ENCODE results near the gene COMMD8. TPM values are rescaled to one million over a fixed set of nuclear protein-coding genes. Genes with fewer than 3 reads are reported as not detected.
A peak's percentile ranks its signal among the peaks of the same experiment; 100 is the strongest.

Gene COMMD8
- total RNA-seq, 4 donors from 2014 or later = 10.1 to 18.5 (median 11.0) TPM

GRCh38 chr4:47483745-47484144, 20.2 kb upstream of the COMMD8 start:
- Histone ChIP-seq H3K9me3 (no peaks in the 10 kb centered on the region), H3K4me1 (peaks cover 47% of the 10 kb centered on the region), H3K36me3 (no peaks in the 10 kb centered on the region), H3K4me3 (no peak overlapping the region), H3K27ac (peak overlapping the region; percentile 96), H3K27me3 (no peaks in the 10 kb centered on the region)
- TF ChIP-seq EP300 (IDR thresholded peaks at IDR 0.05) = no peak
- no peak for TF ChIP-seq POLR2A (IDR thresholded peaks at IDR 0.05)
- no peak for TF ChIP-seq POLR2AphosphoS5 (IDR thresholded peaks at IDR 0.05)
- TF ChIP-seq CTCF (IDR thresholded peaks at IDR 0.05) = no peak
- WGBS = 54% methylated on average over 3 of the region's 3 CpGs
- no peak for DNase-seq (ENCODE audit: low spot score in 2 of 2)

GRCh38 chr4:47482326-47482725, 18.8 kb upstream of the COMMD8 start:
- TF ChIP-seq POLR2A (IDR thresholded peaks at IDR 0.05) (no peak), CTCF (IDR thresholded peaks at IDR 0.05) (no peak), POLR2AphosphoS5 (IDR thresholded peaks at IDR 0.05) (no peak), EP300 (IDR thresholded peaks at IDR 0.05) (no peak)
- no peaks in the 10 kb centered on the region for H3K36me3 ChIP-seq
- 51% methylated on average over 4 of the region's 4 CpGs for WGBS
- H3K27me3 ChIP-seq = no peaks in the 10 kb centered on the region
- H3K4me3 ChIP-seq = no peak overlapping the region
- DNase-seq (ENCODE audit: low spot score in 2 of 2) = no peak
- H3K27ac ChIP-seq = peak overlapping the region; percentile 96
- no peaks in the 10 kb centered on the region for H3K9me3 ChIP-seq
- peaks cover 42% of the 10 kb centered on the region for H3K4me1 ChIP-seq

- peaks cover 17% of the 10 kb centered on the region for H3K4me1 ChIP-seq
- DNase-seq (ENCODE audit: low spot score in 2 of 2) = no peak
- WGBS = 67% methylated on average over 4 of the region's 4 CpGs
- no peaks in the 10 kb centered on the region for H3K9me3 ChIP-seq
- no peak for TF ChIP-seq EP300 (IDR thresholded peaks at IDR 0.05)
- TF ChIP-seq POLR2A (IDR thresholded peaks at IDR 0.05) = no peak
- no peak for TF ChIP-seq POLR2AphosphoS5 (IDR thresholded peaks at IDR 0.05)
- TF ChIP-seq CTCF (IDR thresholded peaks at IDR 0.05) = no peak
- H3K36me3 ChIP-seq = no peaks in the 10 kb centered on the region
- no peak overlapping the region for H3K4me3 ChIP-seq
- H3K27ac ChIP-seq = no peak overlapping the region
- H3K27me3 ChIP-seq = no peaks in the 10 kb centered on the region
Measured at GRCh38 chr4:47478804-47479203, 15.3 kb upstream of the COMMD8 start.

- TF ChIP-seq CTCF (IDR thresholded peaks at IDR 0.05) = no peak
- no peak for TF ChIP-seq POLR2AphosphoS5 (IDR thresholded peaks at IDR 0.05)
- no peak for TF ChIP-seq POLR2A (IDR thresholded peaks at IDR 0.05)
- TF ChIP-seq EP300 (IDR thresholded peaks at IDR 0.05) = no peak
- DNase-seq (ENCODE audit: low spot score in 2 of 2) = no peak
- 86% methylated on average over 1 of the region's 1 CpG for WGBS
- Histone ChIP-seq H3K27me3 (no peaks in the 10 kb centered on the region), H3K4me1 (peaks cover 10% of the 10 kb centered on the region), H3K9me3 (no peaks in the 10 kb centered on the region), H3K27ac (no peak overlapping the region), H3K4me3 (no peak overlapping the region), H3K36me3 (no peaks in the 10 kb centered on the region)
Measured at GRCh38 chr4:47475411-47475810, 11.9 kb upstream of the COMMD8 start.

GRCh38 chr4:47474799-47475198, 11.3 kb upstream of the COMMD8 start:
- Histone ChIP-seq H3K4me3 (no peak overlapping the region), H3K36me3 (no peaks in the 10 kb centered on the region), H3K27ac (no peak overlapping the region), H3K9me3 (no peaks in the 10 kb centered on the region), H3K27me3 (no peaks in the 10 kb centered on the region), H3K4me1 (peaks cover 15% of the 10 kb centered on the region)
- DNase-seq (ENCODE audit: low spot score in 2 of 2) = no peak
- TF ChIP-seq CTCF (IDR thresholded peaks at IDR 0.05) (no peak), POLR2AphosphoS5 (IDR thresholded peaks at IDR 0.05) (no peak), POLR2A (IDR thresholded peaks at IDR 0.05) (no peak), EP300 (IDR thresholded peaks at IDR 0.05) (no peak)
- WGBS = 86% methylated on average over 4 of the region's 4 CpGs
